HG03097 (cell line): ENCODE data around the gene KRTAP5-8.
"Not testable (repeated sequence)": the region's sequence is repeated elsewhere in the genome, so short reads cannot be mapped to it uniquely, and the experiment has no call there.

ENCODE experiments used
- ATAC-seq: cut with Tn5 transposase; IDR thresholded peaks from one replicate; pipeline ENCODE4 v1.9.1; 2021; ENCODE audit not compliant: unreplicated experiment, low FRiP score

KRTAP5-8 gene

DNA sequence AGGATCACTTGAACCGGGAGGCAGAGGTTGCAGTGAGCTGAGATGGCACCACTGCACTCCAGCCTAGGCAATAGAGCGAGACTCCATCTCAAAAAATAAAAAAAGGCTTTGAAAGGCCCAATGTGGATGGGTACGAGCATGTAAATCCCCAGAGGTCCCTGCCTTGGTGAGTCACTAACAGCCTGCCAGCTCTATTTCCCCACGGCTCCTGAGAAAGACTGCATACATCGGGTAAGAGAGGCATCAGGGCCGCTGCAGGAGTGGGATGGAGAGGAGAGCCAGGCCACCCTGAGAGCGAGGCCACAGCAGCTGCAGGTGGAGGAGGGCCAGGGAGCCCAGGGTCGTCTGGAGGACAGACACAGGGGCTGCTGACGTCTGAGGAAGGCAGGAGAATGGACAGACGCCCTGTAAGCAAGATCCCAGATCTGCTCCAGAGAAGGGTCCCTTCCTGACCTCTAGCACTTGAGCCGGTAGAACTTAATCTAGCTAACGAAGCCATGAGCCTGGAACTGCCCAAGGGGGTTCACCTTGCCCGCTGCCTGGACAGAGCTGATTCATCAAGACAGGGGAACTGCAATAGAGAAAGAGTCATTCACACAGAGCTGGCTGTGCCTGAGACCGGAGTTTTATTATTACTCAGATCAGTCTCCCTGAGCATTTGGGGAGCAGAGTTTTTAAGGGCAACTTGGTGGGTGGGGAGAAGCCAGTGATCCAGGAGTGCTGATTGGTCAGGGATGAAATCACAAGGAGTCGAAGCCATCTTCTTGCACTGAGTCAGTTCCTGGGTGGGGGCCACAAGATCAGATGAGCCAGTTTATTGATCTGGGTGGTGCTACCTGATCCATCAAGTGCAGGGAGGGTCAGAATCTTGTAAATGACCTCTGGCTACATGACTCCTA, 5.3 kb downstream of the KRTAP5-8 start:
- no peak for ATAC-seq

DNA sequence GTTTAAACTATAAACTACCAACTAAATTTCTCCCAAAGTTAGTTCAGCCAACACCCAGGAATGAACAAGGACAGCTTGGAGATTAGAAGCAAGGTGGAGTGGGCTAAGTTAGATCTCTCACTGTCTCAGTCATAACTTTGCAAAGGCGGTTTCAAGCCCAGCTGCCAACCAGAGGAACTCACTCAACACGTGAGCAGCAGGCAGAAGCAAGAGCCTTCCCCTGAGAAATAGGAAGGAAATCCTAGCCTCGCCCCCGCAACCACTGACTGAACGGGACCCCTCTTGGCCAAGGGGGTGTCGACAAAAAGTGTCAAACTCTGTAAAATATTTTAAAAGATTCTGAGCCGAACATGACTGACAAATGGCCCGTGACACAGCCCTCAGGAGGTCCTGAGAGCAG, 6.0 kb downstream of the KRTAP5-8 start:
- no peak for ATAC-seq

DNA sequence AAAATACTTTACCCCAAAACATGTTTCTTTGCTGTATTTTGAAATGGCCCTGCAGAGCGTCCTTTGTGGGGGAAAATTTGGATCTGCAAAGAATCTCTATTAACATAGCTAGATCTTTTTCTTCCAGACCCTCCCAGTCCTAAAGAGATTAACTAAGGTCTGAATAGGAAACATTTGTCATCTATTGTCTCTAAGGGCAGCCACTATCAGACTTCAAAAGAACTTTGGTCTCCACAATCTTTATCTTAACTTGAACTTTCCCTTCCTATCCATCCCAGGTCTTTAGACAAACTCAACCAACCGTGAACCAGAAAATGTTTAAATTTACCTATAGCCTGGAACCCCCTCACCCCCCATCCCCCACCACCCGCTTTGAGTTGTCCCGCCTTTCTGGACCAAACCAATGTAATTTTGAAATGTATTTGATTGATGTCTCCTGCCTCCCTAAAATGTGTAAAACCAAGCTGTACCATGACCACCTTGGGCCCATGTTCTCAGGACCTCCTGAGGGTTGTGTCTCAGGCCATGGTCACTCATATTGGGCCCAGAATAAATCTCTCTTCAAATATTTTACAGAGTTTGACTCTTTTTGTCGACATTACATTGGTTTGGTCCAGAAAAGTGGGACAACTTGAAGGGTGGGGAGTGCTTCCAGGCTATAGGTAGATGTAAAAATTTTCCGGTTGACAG, 6.8 kb downstream of the KRTAP5-8 start:
- no peak for ATAC-seq

DNA sequence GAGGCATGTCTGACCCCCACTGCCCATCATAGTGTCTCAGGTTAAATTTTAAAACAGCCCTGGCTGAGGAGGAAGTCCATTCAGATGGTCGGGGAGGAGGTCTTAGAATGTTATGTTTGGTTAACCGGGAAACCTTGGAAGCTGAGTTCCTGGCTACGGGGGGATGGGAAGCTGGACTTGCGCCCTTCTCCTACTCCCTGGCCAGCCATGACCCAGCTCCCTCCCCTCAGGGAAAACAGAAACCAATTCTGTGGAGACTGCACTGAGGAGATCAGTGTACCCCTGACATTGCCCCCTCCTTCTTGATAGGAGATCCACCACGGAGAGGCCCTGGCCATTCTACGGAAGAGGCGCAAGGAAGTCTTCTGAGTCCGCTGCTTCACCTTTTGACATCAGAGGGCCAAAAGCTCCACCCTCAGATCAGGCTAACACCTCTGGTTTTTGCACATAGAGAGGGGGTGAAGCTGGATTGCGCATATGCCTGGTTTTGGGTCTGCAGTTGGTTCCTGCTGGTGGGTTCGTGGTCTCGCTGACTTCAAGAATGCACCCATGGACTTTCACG, 7.7 kb downstream of the KRTAP5-8 start:
- no peak for ATAC-seq

DNA sequence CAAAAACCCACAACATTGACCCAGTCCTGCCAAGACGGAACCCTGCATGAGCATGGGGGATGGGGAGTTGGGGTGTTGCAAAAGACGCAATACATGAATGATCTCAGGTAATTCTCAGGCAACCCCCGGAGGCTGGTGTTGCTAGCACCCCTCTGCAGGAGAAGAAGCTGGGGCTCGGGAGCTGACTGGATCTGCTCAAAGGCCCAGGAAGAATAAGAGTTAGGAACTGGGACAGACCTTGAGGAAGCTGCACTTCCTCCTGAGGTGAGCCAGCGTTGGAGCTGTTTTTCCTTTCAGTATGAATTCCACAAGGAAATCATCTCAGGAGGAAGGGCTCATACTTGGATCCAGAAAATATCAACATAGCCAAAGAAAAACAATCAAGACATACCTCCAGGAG, 10.3 kb downstream of the KRTAP5-8 start, which contains the start of gene KRTAP5-9:
KRTAP5-9 (plus strand) TSS at position 301 of the 400 bp plus-strand sequence. CDS start 238 bp downstream, outside the sequence.
- ATAC-seq: no peak

DNA sequence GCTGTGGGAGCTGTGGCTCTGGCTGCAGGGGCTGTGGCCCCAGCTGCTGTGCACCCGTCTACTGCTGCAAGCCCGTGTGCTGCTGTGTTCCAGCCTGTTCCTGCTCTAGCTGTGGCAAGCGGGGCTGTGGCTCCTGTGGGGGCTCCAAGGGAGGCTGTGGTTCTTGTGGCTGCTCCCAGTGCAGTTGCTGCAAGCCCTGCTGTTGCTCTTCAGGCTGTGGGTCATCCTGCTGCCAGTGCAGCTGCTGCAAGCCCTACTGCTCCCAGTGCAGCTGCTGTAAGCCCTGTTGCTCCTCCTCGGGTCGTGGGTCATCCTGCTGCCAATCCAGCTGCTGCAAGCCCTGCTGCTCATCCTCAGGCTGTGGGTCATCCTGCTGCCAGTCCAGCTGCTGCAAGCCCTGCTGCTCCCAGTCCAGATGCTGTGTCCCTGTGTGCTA, 10.9 kb downstream of the KRTAP5-8 start:
- no peak for ATAC-seq

DNA sequence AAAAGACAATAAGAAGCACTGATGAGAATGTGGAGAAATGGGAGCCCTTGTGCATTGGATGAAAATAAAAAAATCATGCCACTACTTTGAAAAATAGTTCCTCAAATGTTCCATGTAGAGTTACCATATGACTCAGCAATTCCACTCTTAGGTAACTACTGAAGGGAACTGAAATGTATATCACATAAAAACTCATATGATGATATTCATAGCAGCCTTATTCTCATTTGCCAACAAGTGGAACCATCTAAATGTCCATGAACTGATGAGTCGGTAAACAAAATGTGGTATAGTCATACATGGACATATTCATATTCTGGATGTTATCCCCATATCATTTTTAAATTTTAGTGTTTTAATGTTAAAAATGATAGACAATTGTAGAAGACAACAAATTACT, 13.9 kb downstream of the KRTAP5-8 start:
- ATAC-seq: no peak

DNA sequence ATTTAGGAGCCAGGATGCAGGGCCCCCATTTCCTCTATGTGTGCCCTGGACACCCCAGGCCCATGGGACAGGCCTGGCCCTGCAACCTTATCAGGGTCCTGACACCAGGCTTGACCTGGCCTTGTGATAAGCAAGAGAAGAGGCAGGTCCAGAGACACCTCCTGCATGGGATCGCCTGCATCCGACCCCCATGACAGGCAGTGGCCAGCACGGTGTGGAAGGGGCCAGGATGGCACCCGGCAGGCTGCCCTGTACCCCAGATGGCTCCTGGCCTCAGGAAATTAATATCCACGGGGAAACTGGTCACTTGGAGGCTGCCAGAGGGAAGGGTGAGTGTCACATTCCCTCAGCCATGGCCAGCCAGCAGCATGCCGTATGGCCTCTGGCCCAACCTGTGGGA, 17.2 kb downstream of the KRTAP5-8 start:
- no peak for ATAC-seq

DNA sequence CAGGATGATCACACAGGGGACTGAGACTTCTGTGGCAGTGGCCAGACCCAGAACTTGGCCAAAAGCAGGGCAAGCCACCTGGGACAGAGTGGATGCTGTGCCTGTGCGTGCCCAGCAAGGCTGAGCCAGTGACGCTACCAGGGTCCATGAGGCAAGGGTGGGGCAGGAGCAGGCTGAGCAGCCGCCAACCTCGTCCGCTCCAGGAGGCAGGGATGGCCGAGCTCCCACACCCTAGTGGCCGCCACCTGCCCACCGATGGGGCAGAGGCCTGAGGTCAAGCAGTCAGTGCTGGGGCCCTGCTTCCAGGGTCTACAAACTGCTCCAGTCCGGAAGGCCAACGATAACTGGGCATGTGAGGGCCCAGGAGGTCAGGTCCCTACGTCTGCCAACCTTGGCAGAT, 17.7 kb downstream of the KRTAP5-8 start:
- ATAC-seq: no peak

DNA sequence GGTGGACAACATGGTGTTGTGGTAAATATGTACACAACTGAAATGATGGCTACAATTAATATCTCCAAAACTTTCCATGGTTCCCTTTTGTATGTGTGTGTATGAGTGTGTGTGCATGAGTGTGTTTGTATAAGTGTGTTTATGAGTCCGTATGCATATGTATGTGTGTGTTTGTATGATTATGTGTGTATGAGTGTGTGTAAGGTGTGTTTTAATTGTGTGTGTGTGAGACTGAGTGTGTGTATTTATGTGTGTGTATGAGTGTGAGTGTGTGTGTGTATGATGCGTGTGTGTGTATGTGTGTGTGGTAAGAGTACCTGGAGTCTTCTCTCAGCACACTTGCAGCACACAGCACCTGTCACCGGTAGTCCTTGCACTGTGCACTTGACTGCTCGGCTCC, 18.2 kb downstream of the KRTAP5-8 start:
- no peak for ATAC-seq

DNA sequence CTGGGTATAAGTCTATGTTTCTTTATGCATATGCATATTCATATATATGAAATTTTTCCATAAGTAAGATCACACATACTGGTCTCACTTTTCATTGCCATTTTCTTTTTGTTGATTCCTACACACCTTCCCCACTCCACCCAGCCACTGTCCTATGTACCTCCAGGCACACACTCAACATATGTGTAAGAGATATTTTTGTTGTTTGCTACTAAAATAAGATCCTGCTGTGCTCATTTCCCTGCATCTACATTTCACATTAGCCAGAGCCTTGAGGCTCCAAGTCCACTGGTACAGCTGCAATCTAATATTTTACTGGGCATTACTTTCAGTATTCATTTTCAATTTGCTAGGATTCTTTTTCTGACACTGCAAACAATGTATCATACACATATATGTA, 19.4 kb downstream of the KRTAP5-8 start:
- ATAC-seq: no peak

DNA sequence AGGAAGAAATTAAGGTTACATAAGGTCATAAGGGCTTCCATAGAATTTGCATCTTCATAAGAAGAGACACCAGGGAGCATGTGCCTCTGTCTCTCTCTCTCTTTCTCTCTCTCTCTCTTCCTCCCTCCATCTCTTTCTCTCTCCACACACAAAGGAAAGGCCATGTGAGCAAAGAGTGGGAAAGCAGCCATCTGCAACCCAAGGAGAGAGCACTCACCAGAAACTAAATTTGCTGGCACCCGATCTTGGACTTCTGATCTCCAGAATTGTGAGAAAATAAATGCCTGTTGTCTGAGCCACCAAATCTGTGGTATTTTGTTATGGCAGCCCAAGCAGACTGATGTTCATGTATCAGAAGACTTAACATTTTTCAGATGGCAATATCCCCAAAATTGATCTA, 21.2 kb downstream of the KRTAP5-8 start:
- no peak for ATAC-seq

DNA sequence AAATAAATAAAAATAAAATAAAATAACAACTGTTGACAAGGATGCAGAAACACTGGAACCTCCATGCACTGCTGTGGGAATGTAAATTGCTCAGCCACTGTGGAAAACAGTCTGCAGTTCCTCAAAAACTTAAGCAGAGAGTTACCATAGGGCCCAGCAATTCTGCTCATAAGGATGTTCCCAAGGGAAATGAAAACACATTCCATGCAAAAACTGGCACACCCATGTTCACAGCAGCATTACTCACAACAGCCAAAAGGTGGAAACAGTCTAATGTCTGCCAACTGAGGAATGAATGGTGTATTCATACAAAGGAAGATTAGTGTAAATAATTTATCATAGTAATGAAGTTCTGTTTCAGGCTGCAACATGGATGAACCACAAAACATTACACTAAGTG, 24.3 kb downstream of the KRTAP5-8 start:
- no peak for ATAC-seq

DNA sequence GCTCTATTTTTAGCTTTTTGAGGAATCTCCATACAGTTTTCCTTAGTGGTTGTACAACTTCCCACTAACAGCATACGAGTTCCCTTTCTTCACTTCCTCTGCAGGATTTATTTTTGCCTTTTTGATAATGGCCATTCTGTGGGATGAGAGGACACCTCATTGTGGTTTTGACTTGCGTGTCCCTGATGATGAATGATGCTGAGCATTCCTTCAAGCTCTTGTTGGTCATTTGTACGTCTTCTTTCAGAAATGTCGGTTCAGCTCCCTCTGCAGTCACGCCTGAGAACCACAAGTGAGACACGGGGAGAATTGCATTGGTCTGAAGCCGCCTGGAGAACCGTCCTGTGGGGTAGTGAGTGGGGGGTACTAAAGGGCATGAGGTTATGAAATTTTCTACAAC, 25.6 kb downstream of the KRTAP5-8 start:
- ATAC-seq: no peak

DNA sequence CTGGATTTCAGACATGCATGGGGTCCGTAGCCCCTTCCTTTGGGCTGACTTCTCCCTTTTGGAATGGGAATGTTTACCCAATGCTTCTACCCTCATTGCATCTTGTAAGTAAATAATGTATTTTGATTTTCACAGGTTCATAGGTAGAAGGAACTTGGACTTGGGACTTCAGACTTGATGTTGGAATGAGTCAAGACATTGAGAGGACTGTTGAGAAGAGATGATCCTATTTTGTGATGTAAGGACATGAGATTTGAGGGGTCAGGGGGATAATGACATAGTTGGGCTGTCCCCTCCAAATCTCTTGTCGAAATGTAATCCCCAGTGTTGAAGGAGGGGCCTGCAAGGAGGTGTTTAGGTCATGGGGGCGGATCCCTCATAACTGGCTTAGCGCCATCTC, 26.6 kb downstream of the KRTAP5-8 start:
- ATAC-seq: no peak

DNA sequence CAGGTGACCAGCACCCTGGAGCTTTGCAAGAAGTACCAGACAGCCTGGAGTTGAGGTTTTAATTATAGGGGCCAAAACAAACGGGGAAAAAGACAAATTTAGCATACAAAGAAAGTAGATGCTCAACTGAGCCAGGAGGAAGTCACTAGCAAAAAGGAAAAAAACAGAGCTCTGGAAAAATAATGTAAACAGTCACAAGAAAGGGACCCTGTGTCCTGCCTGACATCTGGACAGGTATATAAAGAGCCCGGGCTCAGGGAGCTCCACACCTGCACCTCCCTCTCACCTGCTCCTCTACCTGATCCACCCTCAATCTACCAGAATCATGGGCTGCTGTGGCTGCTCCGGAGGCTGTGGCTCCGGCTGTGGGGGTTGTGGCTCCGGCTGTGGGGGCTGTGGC, 27.4 kb downstream of the KRTAP5-8 start, which contains the start of gene KRTAP5-10:
KRTAP5-10 (plus strand) TSS at position 301 of the 400 bp plus-strand sequence; CDS start at position 326, 25 bp downstream.
- ATAC-seq: no peak

DNA sequence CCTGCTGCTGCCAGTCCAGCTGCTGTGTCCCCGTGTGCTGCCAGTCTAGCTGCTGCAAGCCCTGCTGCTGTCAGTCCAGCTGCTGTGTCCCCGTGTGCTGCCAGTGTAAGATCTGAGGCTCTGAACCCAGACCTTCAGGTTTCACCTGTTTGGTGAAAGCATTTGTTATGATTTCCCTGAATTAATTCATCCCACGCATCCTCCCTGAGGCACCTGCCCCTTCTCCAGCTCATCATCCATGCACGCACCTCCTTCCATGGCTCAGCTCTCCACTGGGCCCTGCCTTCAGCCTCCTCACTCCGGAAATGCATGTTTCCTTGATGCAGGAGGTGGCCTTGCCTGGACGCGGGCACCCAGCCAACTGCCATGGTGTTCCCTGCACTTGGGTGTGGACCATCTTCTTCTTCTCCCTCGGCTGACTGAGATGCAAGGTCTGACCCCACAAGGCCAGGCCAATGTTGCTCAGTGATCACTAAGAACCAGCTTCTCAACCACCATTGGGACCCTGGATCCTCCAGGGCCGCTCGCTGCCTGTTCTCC, 28.3 kb downstream of the KRTAP5-8 start:
- no peak for ATAC-seq

DNA sequence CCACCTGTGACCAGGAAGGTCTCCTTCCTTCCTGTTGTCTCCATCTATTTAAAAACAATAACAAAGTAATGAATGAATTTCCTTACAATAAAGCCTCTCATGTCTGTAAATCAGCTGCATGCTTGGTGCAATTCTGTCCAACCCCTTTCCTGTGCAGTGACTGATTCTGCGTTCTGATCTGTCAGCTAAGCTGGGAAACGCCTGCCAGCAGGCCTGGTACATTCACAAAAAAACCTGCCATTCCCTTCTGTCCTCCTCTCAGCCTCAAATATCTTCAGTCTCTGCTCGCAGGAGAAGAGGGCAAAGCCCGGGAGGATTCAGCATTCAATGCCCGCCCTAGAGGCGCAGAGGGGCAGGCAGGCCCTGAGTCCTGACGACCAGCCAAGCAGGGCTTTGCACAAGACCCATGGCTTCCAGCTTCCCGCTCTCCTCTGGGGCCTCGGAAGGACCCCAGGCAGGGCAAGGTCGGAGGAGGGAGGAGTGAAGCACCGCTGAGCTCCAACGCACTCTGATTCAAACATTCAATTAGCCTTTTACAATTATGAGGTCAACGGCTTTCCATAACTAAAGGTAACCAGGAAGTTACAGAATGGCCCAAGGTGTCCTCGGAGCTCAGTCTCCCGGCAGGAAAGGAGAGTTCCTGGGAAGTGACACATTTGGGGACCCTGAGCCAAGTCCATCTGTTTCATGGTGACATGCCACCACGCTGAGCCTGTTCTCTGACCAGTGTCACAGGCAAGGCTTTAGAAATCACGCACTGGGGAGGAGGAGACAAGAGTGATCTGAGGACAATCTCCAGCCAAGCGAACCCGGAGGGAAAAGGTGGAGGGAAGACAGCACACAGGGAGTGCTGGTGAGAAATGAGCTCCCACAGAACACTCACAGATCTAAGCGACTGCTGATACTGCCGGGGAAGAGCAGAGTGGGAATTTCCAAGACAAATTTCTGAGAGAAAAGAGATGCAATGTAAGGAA, 29.1 kb downstream of the KRTAP5-8 start:
- ATAC-seq: not testable (repeated sequence)

DNA sequence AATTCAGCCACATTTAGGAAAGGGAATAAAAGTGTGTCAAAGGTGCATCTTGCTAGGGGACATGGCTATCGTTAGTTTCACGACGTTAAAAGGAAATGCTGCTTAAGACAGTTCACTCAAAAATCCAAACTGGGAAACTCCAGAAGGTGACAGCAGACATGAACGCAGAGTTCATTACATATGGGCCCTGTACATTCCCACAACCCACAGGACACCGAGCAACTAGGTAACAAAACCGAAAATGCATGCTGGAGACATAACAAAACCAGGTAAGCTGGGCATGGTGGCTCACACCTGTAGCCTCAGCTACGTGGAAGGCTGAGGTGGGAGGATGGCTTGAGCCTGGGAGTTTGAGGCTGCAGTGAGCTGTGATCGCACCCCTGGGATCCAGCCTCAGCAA, 29.8 kb downstream of the KRTAP5-8 start:
- not testable (repeated sequence) for ATAC-seq
